Erythroblast (primary cell): ENCODE measurements around the gene RALGAPA1.

Experiments
- GATA1 ChIP-seq: IDR thresholded peaks from 2 replicates; pipeline ENCODE4 v1.6.1; 2011; ENCODE audit warnings: low read depth, mild to moderate bottlenecking, control low read depth, low read length, moderate library complexity
- POLR2A ChIP-seq: IDR thresholded peaks from 2 replicates; pipeline ENCODE4 v1.6.1; 2011; ENCODE audit warnings: mild to moderate bottlenecking, low read length

GRCh38 chr14:35632271-35632670, 176.8 kb downstream of the RALGAPA1 start:
- no peak for TF ChIP-seq POLR2A
- no peak for TF ChIP-seq GATA1
